GM12801 (cell line): ENCODE measurements around the gene MAP4K2.

Source experiments
- CTCF ChIP-seq: IDR thresholded peaks from one replicate; pipeline ENCODE4 v1.5.1; 2011; ENCODE audit warnings: control low read depth; ENCODE audit not compliant: insufficient read length; ENCODE audit errors: extremely low read depth

The MAP4K2 gene

GRCh38 chr11:64735725-64736259, 67.2 kb downstream of the MAP4K2 start:
- TF ChIP-seq CTCF, result no peak
